GM19452 (cell line): Measurements from ENCODE around the gene WDR41.

Source experiments
- ATAC-seq: cut with Tn5 transposase; IDR thresholded peaks from one replicate; pipeline ENCODE4 v1.9.1; 2021; ENCODE audit not compliant: unreplicated experiment

WDR41 gene

GRCh38 chr5:77448831-77449230 is 43.3 kb downstream of the WDR41 start:
- no peak for ATAC-seq

GRCh38 chr5:77444356-77444755 is 47.8 kb downstream of the WDR41 start:
- no peak for ATAC-seq

GRCh38 chr5:77443670-77444069 is 48.4 kb downstream of the WDR41 start:
- ATAC-seq = no peak

GRCh38 chr5:77438071-77438470 is 54.0 kb downstream of the WDR41 start:
- ATAC-seq = no peak

GRCh38 chr5:77437194-77437593 is 54.9 kb downstream of the WDR41 start:
- ATAC-seq = no peak

GRCh38 chr5:77431719-77432118 is 60.4 kb downstream of the WDR41 start:
- no peak for ATAC-seq

- ATAC-seq = no peak
Observed at GRCh38 chr5:77431286-77431685, 60.8 kb downstream of the WDR41 start.

- no peak for ATAC-seq
Observed at GRCh38 chr5:77430726-77431125, 61.4 kb downstream of the WDR41 start.

GRCh38 chr5:77428526-77428925 is 63.6 kb downstream of the WDR41 start:
- ATAC-seq = no peak

GRCh38 chr5:77427998-77428397 is 64.1 kb downstream of the WDR41 start:
- no peak for ATAC-seq

GRCh38 chr5:77426670-77427069 is 65.4 kb downstream of the WDR41 start:
- no peak for ATAC-seq

GRCh38 chr5:77425998-77426659 is 66.0 kb downstream of the WDR41 start:
- no peak for ATAC-seq

- no peak for ATAC-seq
Observed at GRCh38 chr5:77425420-77425819, 66.7 kb downstream of the WDR41 start.

GRCh38 chr5:77424921-77425320 is 67.2 kb downstream of the WDR41 start:
- no peak for ATAC-seq

- no peak for ATAC-seq
Observed at GRCh38 chr5:77423022-77423750, 68.9 kb downstream of the WDR41 start.

GRCh38 chr5:77420940-77421339 is 71.2 kb downstream of the WDR41 start:
- ATAC-seq = no peak

GRCh38 chr5:77419644-77420582 is 72.2 kb downstream of the WDR41 start:
- ATAC-seq = no peak

- no peak for ATAC-seq
Observed at GRCh38 chr5:77418601-77419581, 73.2 kb downstream of the WDR41 start.

- ATAC-seq = no peak
Observed at GRCh38 chr5:77418162-77418561, 74.0 kb downstream of the WDR41 start.

GRCh38 chr5:77413049-77413448 is 79.1 kb downstream of the WDR41 start:
- no peak for ATAC-seq
